HG03439 (cell line): ENCODE results near the gene EPB41L1.
"Not testable (repeated sequence)": the region's sequence is repeated elsewhere in the genome, so short reads cannot be mapped to it uniquely, and the experiment has no call there.

Source experiments
- ATAC-seq: cut with Tn5 transposase; IDR thresholded peaks from one replicate; pipeline ENCODE4 v1.9.1; 2021; ENCODE audit warnings: mild to moderate bottlenecking, moderate library complexity; ENCODE audit not compliant: unreplicated experiment

Gene EPB41L1

GRCh38 chr20:36125097-36125496, 29.4 kb upstream of the EPB41L1 start:
- ATAC-seq, result no peak

- ATAC-seq, result no peak
These were observed 27.6 kb upstream of the EPB41L1 start for GRCh38 chr20:36126836-36127527.

GRCh38 chr20:36128463-36129159, 25.9 kb upstream of the EPB41L1 start:
- ATAC-seq, result no peak

GRCh38 chr20:36129160-36129543, 25.4 kb upstream of the EPB41L1 start:
- no peak for ATAC-seq

GRCh38 chr20:36130390-36130789, 24.1 kb upstream of the EPB41L1 start:
- no peak for ATAC-seq

GRCh38 chr20:36132802-36133211, 21.7 kb upstream of the EPB41L1 start:
- no peak for ATAC-seq

GRCh38 chr20:36133821-36134220, 20.7 kb upstream of the EPB41L1 start:
- no peak for ATAC-seq

GRCh38 chr20:36135159-36135558, 19.4 kb upstream of the EPB41L1 start:
- ATAC-seq, result no peak

GRCh38 chr20:36135821-36136220, 18.7 kb upstream of the EPB41L1 start:
- no peak for ATAC-seq

- ATAC-seq, result not testable (repeated sequence)
These were observed 17.2 kb upstream of the EPB41L1 start for GRCh38 chr20:36137313-36137712.

- no peak for ATAC-seq
These were observed 13.2 kb upstream of the EPB41L1 start for GRCh38 chr20:36141310-36141709.

- no peak for ATAC-seq
These were observed 10.2 kb upstream of the EPB41L1 start for GRCh38 chr20:36144336-36144735.

GRCh38 chr20:36145877-36146707, 8.4 kb upstream of the EPB41L1 start:
- no peak for ATAC-seq

- no peak for ATAC-seq
These were observed 6.8 kb upstream of the EPB41L1 start for GRCh38 chr20:36147690-36148089.

- no peak for ATAC-seq
These were observed 6.1 kb upstream of the EPB41L1 start for GRCh38 chr20:36148439-36148838.

- no peak for ATAC-seq
These were observed 5.5 kb upstream of the EPB41L1 start for GRCh38 chr20:36149012-36149411.

- no peak for ATAC-seq
These were observed 5.1 kb upstream of the EPB41L1 start for GRCh38 chr20:36149469-36149868.

- ATAC-seq, result no peak
These were observed 4.1 kb upstream of the EPB41L1 start for GRCh38 chr20:36150489-36150846.

GRCh38 chr20:36150847-36151539, 3.5 kb upstream of the EPB41L1 start:
- no peak for ATAC-seq

- no peak for ATAC-seq
These were observed 2.3 kb upstream of the EPB41L1 start for GRCh38 chr20:36152261-36152660.

GRCh38 chr20:36153204-36153603, 1.3 kb upstream of the EPB41L1 start:
- no peak for ATAC-seq
